Heart left ventricle (tissue), 16 donors: ENCODE measurements around the gene TNIK. TPM values are rescaled to one million over a fixed set of nuclear protein-coding genes. Genes with fewer than 3 reads are reported as not detected.
"Not testable (repeated sequence)": the region's sequence is repeated elsewhere in the genome, so short reads cannot be mapped to it uniquely, and the experiment has no call there.

Experiments used
- ATAC-seq, 4 donors: fragments of 200-7000 bp; cut with Tn5 transposase; one replicate each; pipeline ENCODE4 v1.9.1; 2020 to 2022; ENCODE audit warnings: moderate library complexity in 4 of 4, mild to moderate bottlenecking in 3 of 4, moderate number of reproducible peaks in 1 of 4
- DNase-seq, 5 donors: peaks; one replicate each; pipeline ENCODE4 v3.0.0-alpha.2; 2020
- H3K27ac ChIP-seq, 12 donors: fragments of 200-600 bp; sonication (generic) in 4 of 12; one replicate each; pipeline versions ENCODE4 v1.5.0 to v1.8.0; 2016 to 2022; ENCODE audit warnings: mild to moderate bottlenecking in 2 of 12
- H3K27me3 ChIP-seq, 9 donors: fragments of 200-600 bp; sonication (generic) in 2 of 9; one replicate each; pipeline versions ENCODE4 v1.5.1 to v1.8.0; 2016 to 2022; ENCODE audit warnings: mild to moderate bottlenecking in 3 of 9
- H3K36me3 ChIP-seq, 9 donors: fragments of 200-600 bp; sonication (generic) in 2 of 9; one replicate each; pipeline versions ENCODE4 v1.5.0 to v1.8.0; 2018 to 2022; ENCODE audit warnings: mild to moderate bottlenecking in 2 of 9
- H3K4me1 ChIP-seq, 12 donors: fragments of 200-600 bp; sonication (generic) in 4 of 12; one replicate each; pipeline versions ENCODE4 v1.5.0 to v1.8.0; 2016 to 2022; ENCODE audit warnings: mild to moderate bottlenecking in 3 of 12
- H3K4me3 ChIP-seq, 12 donors: fragments of 200-600 bp; sonication (generic) in 4 of 12; one replicate each; pipeline versions ENCODE4 v1.5.0 to v1.8.0; 2017 to 2022; ENCODE audit warnings: mild to moderate bottlenecking in 9 of 12, moderate library complexity in 4 of 12
- H3K9me3 ChIP-seq, 12 donors: fragments of 200-600 bp; sonication (generic) in 4 of 12; one replicate each; pipeline versions ENCODE4 v1.5.0 to v1.8.0; 2016 to 2022; ENCODE audit warnings: mild to moderate bottlenecking in 1 of 12
- POLR2A ChIP-seq, 2 donors: fragments of 450-650 bp; IDR thresholded peaks; one replicate each; pipeline ENCODE4 v1.6.1; 2017; ENCODE audit warnings: antibody characterized with exemption in 2 of 2, mild to moderate bottlenecking in 2 of 2, moderate library complexity in 2 of 2
- WGBS, 4 donors: extraction: QIAGEN DNeasy Blood & Tissue Kit in 2 of 4; methylation state at CpG; one replicate each; pipeline versions ENCODE4 v1.1.5 to v1.1.7; 2013 to 2018; 5-methylcytosine and 5-hydroxymethylcytosine counted together
- intact Hi-C, 10 donors: fragments of 100-400 bp; cut with DNase I; formaldehyde crosslinking; loops; one replicate each; pipeline versions ENCODE4 v1.11.1 to v1.14.2; 2022
- polyA plus RNA-seq, 2 donors: library from polyadenylated mRNA; stranded (reverse); fragments of 200-250 nt; gene quantifications; one replicate each; pipeline ENCODE4 v1.2.3, GENCODE V29; 2013
- total RNA-seq, 9 donors: library from RNA; depleted of rRNA in 2 of 9; stranded (reverse); fragments of >200 nt in 2 of 9; fragmentation: NEBNext Ultra II Directional in 3 of 9; extraction: Animal tissue kit (Norgen Biotek cat#: 25700) in 3 of 9; gene quantifications; one replicate each; pipeline versions ENCODE4 v1.1.0 to v1.2.4, GENCODE V29; 2016 to 2023
- TF ChIP-seq, protein P1 (sequence below), 12 donors: fragments of 200-600 bp; sonication (generic) in 4 of 12; IDR thresholded peaks; one replicate each; pipeline versions ENCODE4 v1.5.0 to v1.8.0; 2018 to 2022; ENCODE audit warnings: antibody characterized with exemption in 12 of 12, mild to moderate bottlenecking in 5 of 12
- donor health status: ischemic (EF 13 %, LVEDD 7.1; RV severe dilation, severe dysfunction).
- donor health status: healthy with polysubstance abuse.
- donor health status: DM: no; HTN: yes; CAD: no.
- donor health status: DM: no; HTN: no; CAD: no.
- donor health status: ischemic (EF 25% LVEDD 6.9; RV normal size, moderate dysfunction).
- donor health status: ischemic (EF 25% LVEDD 5.7; RV mildly dilated, moderate dysfunction).
- donor health status: healthy.
- donor health status: DM: yes; HTN: yes; CAD: no.
- donor health status: ischemic (EF 35%, LVEDD 5.7; RV mildly dilated, moderate dysfunction).
- donor health status: nonischemic (EF 11% LVEDD 7.7; RV severe dilation, severe dysfunction).
- donor health status: DM: yes; HTN: yes; CAD: no.
- donor health status: PGD.
- donor health status: ischemic (EF 29% LVEDD 5.4; RV normal size, mild dysfunction).
- donor health status: nonischemic (EF 23%, LVEDD 6.1; RV moderate dilation, normal function).

Gene TNIK
- total and polyA plus RNA-seq, 11 donors, result 12.3 to 51.6 (median 32.4) TPM

DNA sequence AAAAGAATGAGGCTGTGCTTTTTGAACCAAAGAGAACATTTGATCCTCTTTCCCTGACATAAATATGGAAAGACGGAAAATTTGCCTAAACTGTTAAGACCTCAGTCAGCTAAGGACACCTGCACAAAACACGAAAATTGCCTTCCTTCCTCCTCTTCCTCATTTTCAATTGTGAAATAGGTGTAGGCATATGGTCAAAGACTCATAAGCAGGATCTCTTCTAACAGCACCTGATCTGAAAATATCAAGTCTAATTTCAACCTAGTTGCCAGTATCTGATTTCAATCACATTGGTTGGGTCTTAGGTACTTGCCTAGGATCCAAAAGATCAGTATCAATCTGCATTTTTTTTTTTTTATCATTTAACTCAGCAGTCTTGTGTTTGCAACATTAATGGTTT, 218.0 kb downstream of the TNIK start:
- no peak for ATAC-seq
- 85 to 88% (median 86%) methylated on average over 2 of the region's 2 CpGs for WGBS, 4 donors

DNA sequence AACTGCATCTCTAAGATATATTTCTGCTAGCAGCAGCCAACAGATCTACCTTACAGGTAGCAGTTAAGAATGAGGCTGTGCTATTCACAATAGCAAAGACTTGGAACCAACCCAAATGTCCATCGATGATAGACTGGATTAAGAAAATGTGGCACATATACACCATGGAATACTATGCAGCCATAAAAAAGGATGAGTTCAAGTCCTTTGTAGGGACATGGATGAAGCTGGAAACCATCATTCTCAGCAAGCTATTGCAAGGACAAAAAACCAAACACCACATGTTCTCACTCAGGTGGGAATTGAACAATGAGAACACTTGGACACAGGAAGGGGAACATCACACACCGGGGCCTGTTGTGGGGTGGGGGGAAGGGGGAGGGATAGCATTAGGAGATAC, 218.6 kb downstream of the TNIK start:
- not testable (repeated sequence) for H3K4me1 ChIP-seq, H3K27ac ChIP-seq, H3K36me3 ChIP-seq, H3K4me3 ChIP-seq, H3K27me3 ChIP-seq, ATAC-seq, DNase-seq, H3K9me3 ChIP-seq
- intact Hi-C loops, result loop anchor here in 1 of 10 donors (10.0 kb wide), 1 partner anchor 57 kb away; no protein-coding TSS in a partner anchor
- 91 to 98% (median 92%) methylated on average over 2 of the region's 2 CpGs for WGBS, 4 donors

More for the DNA sequence above, 218.0 kb downstream of the TNIK start:
- no peak overlapping the region for H3K4me3 ChIP-seq
- peaks cover 0 to 3% (median 0%) of the 10 kb centered on the region in 12 donors for H3K9me3 ChIP-seq
- H3K36me3 ChIP-seq, result no peaks in the 10 kb centered on the region
- intact Hi-C loops, result loop anchor here in 1 of 10 donors (10.0 kb wide), 1 partner anchor 57 kb away; no protein-coding TSS in a partner anchor
- TF ChIP-seq, protein P1, sequence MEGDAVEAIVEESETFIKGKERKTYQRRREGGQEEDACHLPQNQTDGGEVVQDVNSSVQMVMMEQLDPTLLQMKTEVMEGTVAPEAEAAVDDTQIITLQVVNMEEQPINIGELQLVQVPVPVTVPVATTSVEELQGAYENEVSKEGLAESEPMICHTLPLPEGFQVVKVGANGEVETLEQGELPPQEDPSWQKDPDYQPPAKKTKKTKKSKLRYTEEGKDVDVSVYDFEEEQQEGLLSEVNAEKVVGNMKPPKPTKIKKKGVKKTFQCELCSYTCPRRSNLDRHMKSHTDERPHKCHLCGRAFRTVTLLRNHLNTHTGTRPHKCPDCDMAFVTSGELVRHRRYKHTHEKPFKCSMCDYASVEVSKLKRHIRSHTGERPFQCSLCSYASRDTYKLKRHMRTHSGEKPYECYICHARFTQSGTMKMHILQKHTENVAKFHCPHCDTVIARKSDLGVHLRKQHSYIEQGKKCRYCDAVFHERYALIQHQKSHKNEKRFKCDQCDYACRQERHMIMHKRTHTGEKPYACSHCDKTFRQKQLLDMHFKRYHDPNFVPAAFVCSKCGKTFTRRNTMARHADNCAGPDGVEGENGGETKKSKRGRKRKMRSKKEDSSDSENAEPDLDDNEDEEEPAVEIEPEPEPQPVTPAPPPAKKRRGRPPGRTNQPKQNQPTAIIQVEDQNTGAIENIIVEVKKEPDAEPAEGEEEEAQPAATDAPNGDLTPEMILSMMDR (IDR thresholded peaks at IDR 0.05), result no peak
- TF ChIP-seq POLR2A (IDR thresholded peaks at IDR 0.05), result no peak
- H3K4me1 ChIP-seq, result peaks cover 0 to 7% (median 0%) of the 10 kb centered on the region in 12 donors
- no peak overlapping the region for H3K27ac ChIP-seq
- H3K27me3 ChIP-seq, result no peaks in the 10 kb centered on the region
- no peak for DNase-seq

DNA sequence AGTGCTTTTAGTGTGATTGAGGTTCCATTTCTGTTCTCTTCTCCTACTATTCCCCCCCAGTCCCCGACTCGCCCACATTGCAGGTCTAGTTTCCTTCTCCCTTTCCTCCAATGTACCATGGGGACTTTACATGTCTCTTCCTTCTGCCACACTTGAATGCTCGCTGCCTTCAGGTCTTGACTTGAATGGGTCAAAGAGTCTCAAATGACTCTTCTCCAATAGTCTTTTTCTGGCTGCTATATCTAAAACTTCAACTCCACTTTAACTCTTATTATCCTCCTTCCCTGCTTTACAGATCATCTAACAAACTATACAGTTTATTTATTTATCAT, 219.7 kb downstream of the TNIK start:
- WGBS, 4 donors, result 79 to 91% (median 87%) methylated on average over 3 of the region's 3 CpGs
- ATAC-seq, result no peak
- intact Hi-C loops, result loop anchor here in 1 of 10 donors (10.0 kb wide), 1 partner anchor 56 kb away; no protein-coding TSS in a partner anchor

DNA sequence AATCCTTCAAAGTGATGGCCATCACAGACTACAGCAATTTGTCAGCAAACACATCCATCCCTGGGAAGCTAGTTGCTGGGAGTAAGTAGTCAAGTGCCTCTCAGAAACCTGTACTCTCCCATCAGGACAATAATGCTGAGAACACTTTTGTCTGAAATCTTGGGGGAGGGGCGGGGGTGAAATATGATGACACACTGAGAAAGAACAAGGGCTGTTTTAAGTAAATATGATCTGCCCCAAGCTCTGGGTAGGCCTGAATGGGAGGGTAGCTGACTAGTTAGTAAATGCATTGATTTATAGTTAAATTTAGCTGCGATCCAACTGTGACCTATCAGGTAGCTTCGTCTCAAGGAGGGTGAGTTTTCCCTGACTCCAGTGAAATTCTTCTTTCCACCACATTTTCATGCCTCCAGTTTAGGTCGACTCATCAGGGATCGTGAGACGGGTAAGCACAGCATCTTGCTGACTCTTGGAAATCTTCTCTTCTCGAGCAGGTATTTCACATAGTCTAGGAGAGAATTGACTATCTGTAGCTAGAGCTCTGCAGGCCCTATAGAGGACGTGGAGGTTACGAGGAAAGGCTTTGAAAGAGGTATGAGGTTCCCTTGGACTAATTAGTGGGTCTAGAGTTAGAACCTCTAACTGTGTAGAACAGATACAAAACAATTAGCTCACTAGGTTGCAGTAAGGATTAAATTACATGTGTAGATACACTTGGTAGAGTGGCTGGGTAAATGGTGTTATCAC, 220.3 kb downstream of the TNIK start:
- peaks cover 0 to 14% (median 2%) of the 10 kb centered on the region in 12 donors for H3K4me1 ChIP-seq
- WGBS, 4 donors, result 89 to 92% (median 91%) methylated on average over 9 of the region's 9 CpGs
- intact Hi-C loops, result loop anchor here in 1 of 10 donors (10.0 kb wide), 1 partner anchor 55 kb away; no protein-coding TSS in a partner anchor
- H3K4me3 ChIP-seq, result no peak overlapping the region
- H3K27me3 ChIP-seq, result no peaks in the 10 kb centered on the region
- H3K36me3 ChIP-seq, result no peaks in the 10 kb centered on the region
- H3K9me3 ChIP-seq, result peaks cover 0 to 3% (median 0%) of the 10 kb centered on the region in 12 donors
- H3K27ac ChIP-seq, result no peak overlapping the region
- DNase-seq (no peak), ATAC-seq (no peak)
- TF ChIP-seq POLR2A (IDR thresholded peaks at IDR 0.05), result no peak
- TF ChIP-seq, protein P1 (IDR thresholded peaks at IDR 0.05), result no peak

More for the DNA sequence above, 219.7 kb downstream of the TNIK start:
- Histone ChIP-seq H3K9me3 (peaks cover 0 to 3% (median 0%) of the 10 kb centered on the region in 12 donors), H3K4me3 (no peak overlapping the region), H3K27me3 (no peaks in the 10 kb centered on the region), H3K36me3 (no peaks in the 10 kb centered on the region), H3K27ac (no peak overlapping the region), H3K4me1 (peaks cover 0 to 14% (median 2%) of the 10 kb centered on the region in 12 donors)
- TF ChIP-seq, protein P1 (IDR thresholded peaks at IDR 0.05), result no peak
- no peak for TF ChIP-seq POLR2A (IDR thresholded peaks at IDR 0.05)
- no peak for DNase-seq
